Astrocyte (in vitro differentiated cells and primary cell): Measurements from ENCODE around the gene OR2L3. TPM values are rescaled to one million over a fixed set of nuclear protein-coding genes. Genes with fewer than 3 reads are reported as not detected.

ENCODE experiments used
- DNase-seq: peaks from one replicate; pipeline ENCODE4 v3.0.0-alpha.2; 2010; ENCODE audit warnings: low read depth
- FAIRE-seq: peaks from 2 replicates; lab custom pipeline; 2011; peaks lifted over from hg19 to GRCh38; lab: Jason Lieb, UNC
- H2AFZ ChIP-seq: 2 replicates; pipeline ENCODE4 v1.6.0; 2012; ENCODE audit warnings: low read depth, low read length, inconsistent platforms
- H3K27ac ChIP-seq: 2 replicates; pipeline ENCODE4 v1.5.1; 2011; ENCODE audit warnings: low read depth, low read length, inconsistent platforms
- H3K27me3 ChIP-seq: 2 replicates; pipeline ENCODE4 v1.6.0; 2011; ENCODE audit warnings: low read length, inconsistent platforms; ENCODE audit not compliant: insufficient read depth
- H3K36me3 ChIP-seq: 2 replicates; pipeline ENCODE4 v1.5.1; 2011; ENCODE audit warnings: low read length, inconsistent platforms; ENCODE audit not compliant: insufficient read depth
- H3K4me1 ChIP-seq: 2 replicates; pipeline ENCODE4 v1.5.1; 2011; ENCODE audit warnings: low read length, inconsistent platforms; ENCODE audit not compliant: insufficient read depth
- H3K4me2 ChIP-seq: 2 replicates; pipeline ENCODE4 v1.6.0; 2012; ENCODE audit warnings: low read length, inconsistent platforms
- H3K4me3 ChIP-seq: 2 replicates; pipeline ENCODE4 v1.5.1; 2011; ENCODE audit warnings: low read depth, mild to moderate bottlenecking, low read length, inconsistent platforms; ENCODE audit not compliant: insufficient read depth
- H3K79me2 ChIP-seq: 2 replicates; pipeline ENCODE4 v1.6.0; 2012; ENCODE audit warnings: mild to moderate bottlenecking, low read length, inconsistent platforms; ENCODE audit not compliant: insufficient read depth
- H3K9ac ChIP-seq: 2 replicates; pipeline ENCODE4 v1.6.0; 2012; ENCODE audit warnings: mild to moderate bottlenecking, low read length, inconsistent platforms
- H3K9me3 ChIP-seq: 2 replicates; pipeline ENCODE4 v1.5.1; 2012; ENCODE audit warnings: low read depth, mild to moderate bottlenecking, low read length, inconsistent platforms; ENCODE audit not compliant: insufficient read depth
- H4K20me1 ChIP-seq: 2 replicates; pipeline ENCODE4 v1.6.0; 2012; ENCODE audit warnings: low read length, inconsistent platforms; ENCODE audit not compliant: insufficient read depth
- H3K27ac Mint-ChIP-seq: one replicate; pipeline ENCODE4 v1.8.0; 2021; ENCODE audit warnings: mild to moderate bottlenecking, mixed read lengths; ENCODE audit not compliant: unreplicated experiment
- H3K27me3 Mint-ChIP-seq: one replicate; pipeline ENCODE4 v1.8.0; 2021; ENCODE audit warnings: low read depth, mixed read lengths; ENCODE audit not compliant: unreplicated experiment
- H3K36me3 Mint-ChIP-seq: one replicate; pipeline ENCODE4 v1.8.0; 2021; ENCODE audit warnings: low read depth, mixed read lengths; ENCODE audit not compliant: unreplicated experiment
- H3K4me1 Mint-ChIP-seq: one replicate; pipeline ENCODE4 v1.8.0; 2021; ENCODE audit warnings: low read depth, mixed read lengths; ENCODE audit not compliant: unreplicated experiment
- H3K4me3 Mint-ChIP-seq: one replicate; pipeline ENCODE4 v1.8.0; 2021; ENCODE audit warnings: mild to moderate bottlenecking, moderate library complexity, mixed read lengths; ENCODE audit not compliant: unreplicated experiment
- H3K9me3 Mint-ChIP-seq: one replicate; pipeline ENCODE4 v1.8.0; 2021; ENCODE audit warnings: mild to moderate bottlenecking, mixed read lengths; ENCODE audit not compliant: unreplicated experiment
- EZH2 ChIP-seq: IDR thresholded peaks from 2 replicates; pipeline ENCODE4 v1.6.1; 2012; ENCODE audit warnings: mild to moderate bottlenecking, low read length, inconsistent platforms; ENCODE audit not compliant: insufficient read depth
- total RNA-seq: library from RNA; stranded (reverse); gene quantifications from 2 replicates; pipeline ENCODE4 v1.2.1, GENCODE V29; 2021
- TF ChIP-seq, protein P1 (sequence below): IDR thresholded peaks from 2 replicates; pipeline ENCODE4 v1.5.1; 2011; ENCODE audit warnings: low read depth, mild to moderate bottlenecking, inconsistent platforms, low read length, moderate library complexity; ENCODE audit not compliant: insufficient read depth

OR2L3 gene
- total RNA-seq, 1 donor from 2014 or later = not detected

- DNase-seq = no peak
- Histone ChIP-seq H3K4me2 (no peak within 1 kb of the TSS), H3K27me3 (no peaks in the 10 kb centered on the region), H2AFZ (no peak within 1 kb of the TSS), H3K79me2 (no peaks in the 10 kb centered on the region), H3K27ac (no peak within 1 kb of the TSS), H3K9ac (no peak within 1 kb of the TSS), H4K20me1 (no peaks in the 10 kb centered on the region), H3K36me3 (no peaks in the 10 kb centered on the region), H3K4me1 (no peaks in the 10 kb centered on the region), H3K9me3 (peaks cover 2% of the 10 kb centered on the region), H3K4me3 (no peak within 1 kb of the TSS)
- no peak for FAIRE-seq
- H3K4me3 Mint-ChIP-seq = no peak within 1 kb of the TSS
- H3K27ac Mint-ChIP-seq = no peak within 1 kb of the TSS
- no peaks in the 10 kb centered on the region for H3K27me3 Mint-ChIP-seq
- no peaks in the 10 kb centered on the region for H3K36me3 Mint-ChIP-seq
- H3K4me1 Mint-ChIP-seq = no peaks in the 10 kb centered on the region
- TF ChIP-seq, protein P1, sequence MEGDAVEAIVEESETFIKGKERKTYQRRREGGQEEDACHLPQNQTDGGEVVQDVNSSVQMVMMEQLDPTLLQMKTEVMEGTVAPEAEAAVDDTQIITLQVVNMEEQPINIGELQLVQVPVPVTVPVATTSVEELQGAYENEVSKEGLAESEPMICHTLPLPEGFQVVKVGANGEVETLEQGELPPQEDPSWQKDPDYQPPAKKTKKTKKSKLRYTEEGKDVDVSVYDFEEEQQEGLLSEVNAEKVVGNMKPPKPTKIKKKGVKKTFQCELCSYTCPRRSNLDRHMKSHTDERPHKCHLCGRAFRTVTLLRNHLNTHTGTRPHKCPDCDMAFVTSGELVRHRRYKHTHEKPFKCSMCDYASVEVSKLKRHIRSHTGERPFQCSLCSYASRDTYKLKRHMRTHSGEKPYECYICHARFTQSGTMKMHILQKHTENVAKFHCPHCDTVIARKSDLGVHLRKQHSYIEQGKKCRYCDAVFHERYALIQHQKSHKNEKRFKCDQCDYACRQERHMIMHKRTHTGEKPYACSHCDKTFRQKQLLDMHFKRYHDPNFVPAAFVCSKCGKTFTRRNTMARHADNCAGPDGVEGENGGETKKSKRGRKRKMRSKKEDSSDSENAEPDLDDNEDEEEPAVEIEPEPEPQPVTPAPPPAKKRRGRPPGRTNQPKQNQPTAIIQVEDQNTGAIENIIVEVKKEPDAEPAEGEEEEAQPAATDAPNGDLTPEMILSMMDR = no peak
- no peak for TF ChIP-seq EZH2
- H3K9me3 Mint-ChIP-seq = peaks cover 10% of the 10 kb centered on the region
Measured at GRCh38 chr1:248094884-248095283, 48.2 kb downstream of the OR2L3 start, which contains the start of gene OR2L13. OR2L13 (plus strand) TSS chr1:248095184; CDS start chr1:248099376, 4,192 bp downstream.

GRCh38 chr1:248098529-248098928 lies 51.9 kb downstream of the OR2L3 start:
- Mint-ChIP-seq H3K36me3 (no peaks in the 10 kb centered on the region), H3K4me3 (no peak overlapping the region), H3K9me3 (peaks cover 8% of the 10 kb centered on the region), H3K4me1 (no peaks in the 10 kb centered on the region), H3K27ac (no peak overlapping the region), H3K27me3 (no peaks in the 10 kb centered on the region)
- Histone ChIP-seq H4K20me1 (no peaks in the 10 kb centered on the region), H3K9ac (no peak overlapping the region), H3K4me2 (no peak overlapping the region), H3K4me3 (no peak overlapping the region), H3K27me3 (no peaks in the 10 kb centered on the region), H3K9me3 (peaks cover 7% of the 10 kb centered on the region), H3K27ac (no peak overlapping the region), H3K4me1 (no peaks in the 10 kb centered on the region), H2AFZ (no peak overlapping the region), H3K79me2 (no peaks in the 10 kb centered on the region), H3K36me3 (no peaks in the 10 kb centered on the region)
- DNase-seq (no peak), FAIRE-seq (no peak)
- TF ChIP-seq, protein P1 = no peak
- TF ChIP-seq EZH2 = no peak

- no peak for FAIRE-seq
- Mint-ChIP-seq H3K4me3 (no peak overlapping the region), H3K27ac (no peak overlapping the region), H3K4me1 (no peaks in the 10 kb centered on the region), H3K36me3 (no peaks in the 10 kb centered on the region), H3K9me3 (peaks cover 18% of the 10 kb centered on the region), H3K27me3 (no peaks in the 10 kb centered on the region)
- H3K4me1 ChIP-seq = no peaks in the 10 kb centered on the region
- no peak overlapping the region for H3K9ac ChIP-seq
- no peak for DNase-seq
- H2AFZ ChIP-seq = no peak overlapping the region
- no peak overlapping the region for H3K4me2 ChIP-seq
- no peaks in the 10 kb centered on the region for H3K79me2 ChIP-seq
- peaks cover 7% of the 10 kb centered on the region for H3K9me3 ChIP-seq
- no peak overlapping the region for H3K4me3 ChIP-seq
- no peak for TF ChIP-seq EZH2
- TF ChIP-seq, protein P1 = no peak
- H4K20me1 ChIP-seq = no peaks in the 10 kb centered on the region
- no peaks in the 10 kb centered on the region for H3K27me3 ChIP-seq
- no peaks in the 10 kb centered on the region for H3K36me3 ChIP-seq
- no peak overlapping the region for H3K27ac ChIP-seq
Measured at GRCh38 chr1:248102847-248103246, 56.2 kb downstream of the OR2L3 start.
